NCI-H1092 (cell line): ENCODE measurements around the gene MAGI2.

Experiments used
- DNase-seq: peaks from one replicate; lab custom pipeline; 2025; lab: John Stamatoyannopoulos, UW

Gene MAGI2

DNA sequence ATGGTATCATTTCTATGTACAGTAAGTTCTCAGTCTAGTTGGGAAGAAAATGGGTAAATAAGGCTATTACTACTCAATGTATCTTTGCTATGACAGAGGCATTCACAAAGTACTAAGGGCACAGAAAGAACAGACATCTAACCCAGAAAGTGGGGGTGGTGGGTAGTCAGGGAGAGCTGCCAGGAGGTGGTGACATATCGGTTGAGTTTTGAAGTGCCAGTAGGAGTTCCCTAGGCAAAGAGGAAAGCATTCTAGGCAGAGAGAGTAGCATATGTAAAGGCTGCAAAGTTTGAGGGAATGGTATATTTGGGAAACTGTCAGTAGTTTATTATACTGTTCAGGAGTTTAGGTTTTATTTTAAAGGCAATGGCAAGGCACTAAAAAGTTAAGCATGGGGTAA, 1372.1 kb downstream of the MAGI2 start:
- no peak for DNase-seq

GRCh38 chr7:78080811-78081210, 1372.7 kb downstream of the MAGI2 start:
- no peak for DNase-seq

DNA sequence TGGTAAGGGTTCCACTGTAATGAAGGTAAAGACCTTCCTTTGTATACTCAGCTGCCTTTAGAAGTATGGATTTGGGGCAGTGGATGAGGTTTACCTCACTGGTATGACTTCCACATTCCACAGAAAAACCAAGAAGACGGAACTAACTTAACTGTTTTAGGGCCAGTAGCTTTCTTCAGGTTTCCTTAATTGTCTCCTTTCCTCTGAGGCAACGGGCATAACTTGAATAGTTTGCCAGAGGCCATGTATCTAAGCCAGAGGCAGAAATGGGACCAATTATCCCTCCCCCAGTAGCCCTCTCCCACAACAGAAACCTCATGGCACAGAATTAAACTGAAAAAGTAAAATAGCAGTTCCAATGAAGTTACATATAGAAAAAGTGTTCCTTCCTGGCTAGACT, 1373.2 kb downstream of the MAGI2 start:
- DNase-seq = no peak

GRCh38 chr7:78074713-78075112, 1378.8 kb downstream of the MAGI2 start:
- no peak for DNase-seq

GRCh38 chr7:78073609-78074382, 1379.7 kb downstream of the MAGI2 start:
- DNase-seq = no peak

DNA sequence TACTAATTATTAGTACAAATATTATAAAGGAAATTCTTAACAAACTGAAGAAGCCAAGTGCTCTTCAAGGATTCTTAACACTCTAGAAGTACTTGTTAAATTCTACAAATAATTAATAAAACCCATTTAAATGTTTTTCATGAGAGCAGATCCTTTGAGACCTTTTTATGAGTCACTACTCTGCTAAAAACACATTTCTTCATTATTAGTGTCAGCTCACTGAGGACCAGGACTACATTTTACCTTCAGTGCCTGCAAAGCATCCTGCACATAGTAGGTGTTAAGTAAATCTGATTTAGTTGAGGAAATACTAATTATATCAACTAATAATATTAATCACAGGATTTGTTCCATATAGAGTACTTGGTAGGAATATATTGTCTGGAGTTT, 1381.3 kb downstream of the MAGI2 start:
- no peak for DNase-seq

GRCh38 chr7:78071491-78072200, 1381.8 kb downstream of the MAGI2 start:
- no peak for DNase-seq

GRCh38 chr7:78066599-78066998, 1386.9 kb downstream of the MAGI2 start:
- no peak for DNase-seq

GRCh38 chr7:78063758-78064157, 1389.7 kb downstream of the MAGI2 start:
- no peak for DNase-seq

DNA sequence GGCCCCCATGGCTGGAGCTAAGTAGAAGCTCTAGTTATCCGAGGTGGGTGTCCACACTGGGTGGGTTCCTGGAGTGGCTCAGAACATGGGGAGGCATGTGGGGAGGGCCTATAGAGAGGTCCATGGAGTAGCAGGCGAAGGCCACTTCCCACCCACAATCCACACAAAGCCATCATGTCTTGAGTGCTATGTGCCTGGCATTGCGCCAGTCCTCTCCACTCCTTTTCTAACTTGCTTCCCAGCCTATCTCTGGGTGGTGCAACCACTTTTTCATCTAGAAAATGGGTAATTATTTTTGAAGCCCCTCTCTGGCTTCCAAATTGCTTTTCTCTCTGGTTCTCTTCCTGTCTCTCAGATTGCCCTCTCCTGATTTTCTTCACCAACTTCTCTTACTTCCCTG, 1391.3 kb downstream of the MAGI2 start:
- DNase-seq = no peak

- DNase-seq = no peak
These were observed 1395.9 kb downstream of the MAGI2 start for GRCh38 chr7:78057571-78057970.

DNA sequence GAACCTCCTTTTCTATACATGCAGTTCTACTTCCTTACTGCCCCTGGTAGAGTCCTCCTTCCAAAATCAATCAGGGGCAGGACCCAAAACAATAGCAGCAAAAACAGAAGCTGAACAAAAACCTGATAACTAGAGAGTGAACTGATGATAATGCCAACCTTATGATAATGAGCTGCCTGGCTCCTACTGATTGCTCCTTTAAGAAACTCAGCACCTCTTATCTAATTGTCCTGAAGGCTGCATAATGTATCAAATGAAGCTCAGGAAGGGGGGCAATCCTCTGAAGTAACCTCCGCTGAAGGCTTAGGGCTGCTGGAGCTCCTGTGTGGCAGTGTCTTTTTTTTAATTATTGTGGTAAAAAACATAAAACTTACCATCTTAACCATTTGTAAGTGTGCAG, 1397.9 kb downstream of the MAGI2 start:
- no peak for DNase-seq

DNA sequence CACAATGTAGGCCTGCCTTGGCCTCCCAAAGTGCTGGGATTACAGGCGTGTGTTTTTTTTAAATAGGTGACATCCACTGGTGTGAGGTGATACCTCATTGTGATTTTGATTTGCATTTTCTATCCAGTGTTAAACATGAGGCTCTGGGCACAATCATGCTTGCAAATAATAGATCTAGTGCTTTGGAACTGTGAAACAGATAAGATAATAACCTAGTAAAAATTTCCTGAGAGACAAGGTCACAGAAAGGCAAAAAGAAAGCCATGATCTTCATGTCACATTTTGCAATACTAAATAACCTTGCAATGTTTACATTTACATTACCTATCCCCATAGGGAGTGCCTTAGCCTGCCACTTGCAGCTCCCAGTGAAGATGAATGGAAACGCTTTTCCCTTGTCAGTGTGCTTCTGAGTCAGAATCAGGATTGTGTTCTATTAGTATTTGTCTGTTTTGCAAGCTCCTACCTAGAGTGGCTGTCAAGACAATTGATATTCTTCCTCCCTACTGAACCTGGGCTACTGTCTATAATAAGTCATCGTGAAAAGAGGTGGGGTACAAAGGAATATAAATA, 1398.4 kb downstream of the MAGI2 start:
- no peak for DNase-seq

DNA sequence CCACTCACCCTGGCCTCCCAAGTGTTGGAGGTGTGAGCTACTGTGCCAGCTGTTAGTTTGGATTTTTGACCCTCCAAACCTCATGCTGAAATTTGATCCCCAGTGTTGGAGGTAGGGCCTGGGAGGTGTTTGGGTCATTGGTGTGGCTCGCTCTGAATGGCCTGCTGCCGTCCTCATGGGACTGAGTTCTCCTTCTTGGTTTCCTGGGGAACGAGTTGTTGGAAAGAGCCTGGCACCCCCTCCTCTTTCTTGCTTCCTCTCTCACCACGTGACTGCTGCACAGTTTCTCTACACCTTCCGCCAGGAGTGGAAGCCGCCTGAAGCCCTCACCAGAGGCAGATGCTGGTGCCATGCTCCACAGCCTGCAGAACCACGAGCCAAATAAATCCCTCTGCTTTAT, 1401.4 kb downstream of the MAGI2 start:
- DNase-seq = no peak

DNA sequence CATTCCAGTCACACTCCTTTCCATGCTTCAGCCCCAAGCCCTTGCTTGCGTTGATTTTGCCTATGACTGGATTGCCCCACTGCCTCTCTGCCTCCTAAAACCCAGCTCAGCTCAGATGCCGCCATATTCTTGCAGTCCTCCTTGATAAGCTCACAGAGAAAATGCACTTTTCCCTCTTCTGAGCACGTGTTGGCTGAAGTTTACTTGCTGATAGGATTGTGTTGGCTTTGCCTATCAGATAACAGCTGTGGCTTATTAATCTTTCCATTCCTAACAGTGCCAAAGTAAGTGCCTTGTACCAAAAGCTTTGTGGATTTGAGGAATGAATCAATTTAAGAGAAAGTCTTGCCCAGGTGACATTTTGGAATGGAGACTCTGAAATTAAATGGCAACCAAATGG, 1405.7 kb downstream of the MAGI2 start:
- DNase-seq = no peak

DNA sequence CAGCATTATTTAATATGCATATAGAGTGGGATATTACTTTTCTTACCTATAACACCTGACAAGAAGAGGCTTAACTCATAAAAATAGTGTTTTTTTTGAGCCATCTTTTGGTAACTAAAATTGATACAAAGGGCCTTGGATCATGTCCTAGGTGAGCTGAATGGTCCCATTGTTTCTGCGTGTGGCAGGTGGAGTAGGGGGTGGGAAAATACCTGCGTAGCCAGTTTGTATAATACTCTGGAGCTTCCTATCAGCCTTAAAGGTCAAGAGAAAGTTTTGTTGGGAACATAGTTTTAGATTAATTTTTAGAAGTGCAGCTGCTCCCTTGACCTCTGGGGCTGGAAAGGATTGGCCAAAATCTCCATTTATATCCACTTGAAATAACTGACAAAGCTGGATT, 1410.3 kb downstream of the MAGI2 start:
- DNase-seq = no peak

DNA sequence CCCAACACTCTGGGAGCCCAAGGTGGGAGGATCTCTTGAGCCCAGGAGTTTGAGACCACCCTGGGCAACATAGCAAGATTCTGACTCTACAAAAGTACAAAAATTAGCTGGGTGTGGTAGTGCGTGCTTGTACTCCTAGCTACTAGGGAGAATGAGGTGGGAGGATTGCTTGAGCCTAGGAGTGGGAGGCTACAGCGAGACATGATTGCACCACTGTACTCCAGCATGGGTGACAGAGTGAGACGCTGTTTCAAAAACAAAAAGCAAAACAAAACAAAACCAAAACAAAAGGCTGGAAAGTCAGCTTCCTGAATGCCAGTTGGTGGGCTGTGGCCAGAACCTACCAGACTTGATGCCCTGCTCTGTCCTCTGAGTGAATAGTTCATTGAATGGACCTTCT, 1412.0 kb downstream of the MAGI2 start:
- no peak for DNase-seq

DNA sequence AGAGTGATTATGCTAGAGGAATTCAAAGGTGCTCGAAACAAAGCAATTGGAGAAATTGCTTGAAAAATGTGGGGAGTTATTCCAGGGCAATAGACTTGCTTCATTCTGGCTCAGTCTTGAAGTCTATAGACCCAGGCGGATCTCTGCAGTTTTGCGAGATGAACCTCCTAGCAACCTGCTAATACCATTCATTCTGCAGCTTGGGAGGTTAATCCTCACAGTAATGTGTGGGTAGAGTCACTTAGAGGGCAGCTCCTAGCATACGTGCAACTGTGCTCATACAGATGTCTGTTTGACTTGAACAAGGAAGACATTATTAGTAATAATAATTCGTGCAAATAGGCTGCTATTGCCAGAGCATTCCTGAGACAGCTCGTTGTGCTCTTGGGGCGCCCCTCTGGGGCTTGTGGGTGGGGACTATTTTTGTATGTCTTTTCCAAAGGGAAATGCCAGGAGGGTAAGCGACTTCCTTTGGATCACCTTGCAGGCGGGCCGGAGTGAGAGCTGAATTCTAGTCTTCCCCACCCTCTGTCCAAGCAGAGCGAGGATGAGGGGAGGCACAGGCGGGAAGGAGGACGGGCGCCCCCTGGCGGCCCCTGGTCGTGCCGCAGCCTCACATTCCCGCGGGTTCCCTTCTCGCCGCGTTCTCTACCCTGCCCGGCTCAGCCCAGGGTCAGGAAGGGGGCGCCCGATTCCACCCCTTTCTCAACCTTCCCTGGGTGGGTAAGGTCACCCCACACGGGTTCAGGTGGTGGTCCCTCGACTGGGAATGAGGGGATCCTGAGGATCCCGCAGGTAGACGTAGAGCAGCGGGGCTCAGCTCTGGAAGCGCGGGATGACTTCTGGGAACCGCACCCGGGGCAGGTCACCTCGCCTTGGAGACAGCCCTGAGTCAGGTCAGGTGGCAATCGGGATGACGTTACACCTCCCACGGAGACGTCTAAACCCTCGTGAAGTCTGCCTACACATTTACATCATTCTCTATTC, 1413.4 kb downstream of the MAGI2 start:
- no peak for DNase-seq

DNA sequence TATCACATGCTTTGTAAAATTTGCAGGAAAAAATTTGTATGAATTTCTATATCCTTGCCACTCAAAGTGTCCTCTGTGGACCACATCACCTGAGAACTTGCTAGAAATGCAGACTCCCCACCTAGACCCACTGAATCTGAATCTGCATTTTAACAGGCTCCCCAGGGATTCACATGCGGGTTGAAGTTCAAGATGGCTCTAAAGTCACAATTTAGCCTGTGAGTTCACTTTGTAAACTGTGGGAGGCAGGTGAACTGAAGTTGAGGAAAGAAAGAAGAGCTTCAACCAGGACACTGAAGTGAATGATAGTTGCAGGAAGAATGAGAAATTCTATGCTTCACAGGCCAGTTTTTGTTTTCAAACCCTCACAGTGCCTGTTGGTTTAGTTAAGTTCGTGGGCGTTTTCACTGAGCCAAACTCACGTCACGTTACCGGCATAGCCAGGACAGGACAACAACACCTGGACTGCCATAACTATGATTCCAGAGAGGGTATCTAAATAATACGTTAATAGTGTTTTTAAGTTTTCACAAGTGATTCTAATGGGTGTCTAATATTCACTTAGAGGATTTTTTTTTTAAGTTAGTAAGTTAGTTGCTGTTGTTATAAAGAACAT, 1414.9 kb downstream of the MAGI2 start:
- DNase-seq = no peak

GRCh38 chr7:78037603-78038002, 1415.9 kb downstream of the MAGI2 start:
- DNase-seq = no peak

DNA sequence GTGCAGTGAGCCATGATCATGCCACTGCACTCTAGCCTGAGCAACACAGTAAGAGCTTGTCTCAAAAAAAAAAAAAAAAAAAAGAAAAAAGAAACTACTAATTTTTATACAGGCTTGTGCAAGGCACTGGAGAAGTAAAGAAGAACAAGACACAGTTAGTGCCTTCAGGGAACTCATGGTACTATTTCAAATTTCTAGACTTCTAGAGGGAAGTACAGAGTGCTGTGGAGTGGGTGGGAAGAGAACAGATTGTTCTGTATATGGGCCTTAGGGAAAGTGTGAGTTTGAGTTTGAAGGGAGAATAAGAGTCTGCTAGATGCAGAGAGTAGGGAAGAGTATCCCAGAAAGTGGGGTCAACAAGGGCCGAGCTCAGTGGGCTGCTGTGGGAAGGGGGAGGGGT, 1420.1 kb downstream of the MAGI2 start:
- DNase-seq = no peak

DNA sequence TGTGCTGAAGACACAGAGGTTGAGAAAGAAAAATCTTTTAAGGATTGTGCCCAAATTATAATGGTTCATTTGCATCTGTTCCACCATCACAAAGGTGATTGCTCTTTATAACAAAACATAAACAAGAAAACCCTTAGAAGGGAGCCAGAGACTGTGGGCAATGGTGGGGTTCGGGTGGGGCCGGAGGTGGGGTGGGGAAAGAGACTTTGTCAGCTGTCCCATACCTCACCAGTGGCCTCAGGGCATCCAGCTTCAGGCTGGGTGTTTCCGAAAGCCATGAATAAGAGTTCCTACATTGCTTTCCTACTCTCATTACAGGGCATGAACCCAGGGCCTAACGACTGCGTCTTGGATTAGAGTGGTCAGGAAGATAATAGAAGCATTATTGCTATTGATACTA, 1427.0 kb downstream of the MAGI2 start:
- no peak for DNase-seq
